Ovary (tissue), 9 donors: ENCODE data around the gene OPA1. TPM values are rescaled to one million over a fixed set of nuclear protein-coding genes. Genes with fewer than 3 reads are reported as not detected.
A peak's percentile ranks its signal among the peaks of the same experiment; 100 is the strongest.

Source experiments
- DNase-seq, 5 donors: peaks; one replicate each; pipeline ENCODE4 v3.0.0-alpha.2; 2019 to 2020
- H3K27ac ChIP-seq, 2 donors: fragments of 200-600 bp; one replicate each; pipeline versions ENCODE4 v1.5.1 to v1.8.0; 2019 to 2022
- H3K27me3 ChIP-seq: fragments of 200-600 bp; one replicate; pipeline ENCODE4 v1.8.0; 2022
- H3K36me3 ChIP-seq: fragments of 200-600 bp; sonication (generic); one replicate; pipeline ENCODE4 v1.5.1; 2019
- H3K4me1 ChIP-seq: one replicate; pipeline ENCODE4 v1.8.1; 2013; ENCODE audit warnings: mild to moderate bottlenecking, moderate library complexity; ENCODE audit not compliant: insufficient read depth
- H3K4me3 ChIP-seq: fragments of 200-600 bp; sonication (generic); one replicate; pipeline ENCODE4 v1.5.1; 2017
- H3K9me3 ChIP-seq, 2 donors: fragments of 200-600 bp in 1 of 2; sonication (generic) in 1 of 2; one replicate each; pipeline versions ENCODE4 v1.5.1 to v1.8.1; 2013 to 2019; ENCODE audit warnings: mild to moderate bottlenecking in 1 of 2, moderate library complexity in 1 of 2
- EP300 ChIP-seq: sonication (generic); formaldehyde crosslinking; IDR thresholded peaks from one replicate; pipeline ENCODE4 v1.6.1; 2017; ENCODE audit warnings: antibody characterized with exemption
- POLR2A ChIP-seq: fragments of 450-650 bp; IDR thresholded peaks from one replicate; pipeline ENCODE4 v1.6.1; 2017; ENCODE audit warnings: antibody characterized with exemption, mild to moderate bottlenecking, moderate library complexity
- WGBS, 3 donors: extraction: QIAGEN DNeasy Blood & Tissue Kit in 1 of 3; methylation state at CpG; one replicate each; pipeline versions ENCODE4 v1.1.5 to v1.1.7; 2013 to 2017; 5-methylcytosine and 5-hydroxymethylcytosine counted together
- intact Hi-C, 4 donors: fragments of 100-400 bp; cut with DNase I; formaldehyde crosslinking; loops; one replicate each; pipeline versions ENCODE4 v1.11.0 to v1.15.1; 2022 to 2023
- polyA plus RNA-seq, 2 donors: library from polyadenylated mRNA; stranded (reverse); fragments of 200-250 nt in 1 of 2; fragments of 350-450 nt in 1 of 2; fragmentation: Illumina TruSeq in 1 of 2; extraction: RNeasy Lipid Tissue Mini Kit (QIAGEN cat#74804) in 1 of 2; gene quantifications; one replicate each; pipeline ENCODE4 v1.2.3, GENCODE V29; 2013 to 2014
- small RNA-seq: library from RNA; depleted of rRNA; stranded (forward); fragments of <200 nt; gene quantifications from one replicate; pipeline ENCODE3, GENCODE V24; 2016
- total RNA-seq, 7 donors: library from RNA; depleted of rRNA in 2 of 7; stranded (reverse); fragments of >200 nt in 2 of 7; fragmentation: NEBNext Ultra II Directional in 3 of 7; extraction: Animal tissue kit (Norgen Biotek cat#: 25700) in 3 of 7; gene quantifications; one replicate each; pipeline versions ENCODE4 v1.1.0 to v1.2.4, GENCODE V29; 2016 to 2023
- TF ChIP-seq, protein P1 (sequence below), 3 donors: fragments of 450-650 bp in 2 of 3; fragments of 200-600 bp in 1 of 3; IDR thresholded peaks; one replicate each; pipeline versions ENCODE4 v1.5.1 to v1.8.0; 2016 to 2022; ENCODE audit warnings: antibody characterized with exemption in 3 of 3, mild to moderate bottlenecking in 1 of 3
- donor health status: DM: no; HTN: no; CAD: no; lungs with moderate emphysema.
- donor health status: DM: no; HTN: no; CAD: no.
- donor health status: Bipolar disorder and iron deficiency.
- donor health status: DM: yes; HTN: yes; CAD: no.
- donor health status: DM: no; HTN: no; CAD: no.
- donor health status: DM: yes; HTN: yes; CAD: no.

The OPA1 gene
- total and polyA plus RNA-seq, 9 donors, result 14.4 to 50.4 (median 33.7) TPM

DNA sequence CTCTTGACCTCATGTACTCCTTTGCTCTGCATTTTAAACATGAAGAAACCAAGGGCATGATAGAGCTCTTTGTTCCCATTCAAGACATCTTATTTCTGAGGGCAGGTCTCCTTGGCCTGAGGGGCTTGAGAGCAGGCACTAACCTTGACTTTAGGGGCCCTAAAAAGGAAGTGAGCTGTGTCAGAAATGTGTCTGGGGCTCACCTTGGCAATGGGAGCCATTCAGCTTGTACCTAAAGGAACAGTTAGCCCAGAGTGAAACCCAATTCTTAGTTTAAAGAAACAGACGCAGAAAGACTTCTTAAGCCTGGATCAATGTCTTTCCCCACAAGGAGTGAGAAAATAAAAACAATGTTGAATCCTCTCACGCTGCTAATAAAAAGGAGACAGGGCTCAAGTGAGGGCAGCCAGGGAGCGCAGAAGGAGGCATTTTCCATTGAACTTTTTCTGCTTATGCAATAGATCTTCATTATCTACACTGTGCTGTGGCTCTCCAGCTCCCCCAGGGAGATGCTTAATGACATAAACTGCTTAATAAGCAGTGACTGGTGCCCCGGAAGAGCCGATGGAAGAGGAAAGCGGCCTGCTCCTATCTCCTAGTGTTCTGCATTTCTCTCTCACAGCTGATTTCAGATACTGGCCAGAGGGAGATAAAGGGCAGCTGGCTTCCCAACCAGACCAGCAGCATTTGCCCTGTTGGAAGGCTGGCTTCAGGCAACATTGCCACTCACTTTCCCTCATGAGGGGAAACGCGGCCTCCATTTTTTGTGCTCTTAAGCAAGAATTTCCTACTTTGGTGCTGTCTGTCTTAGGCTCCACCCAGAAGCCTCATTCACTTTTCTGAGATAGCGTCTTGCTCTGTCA lies 152.0 kb downstream of the OPA1 start:
- 34 to 36% (median 35%) methylated on average over 9 of the region's 9 CpGs for WGBS, 3 donors
- TF ChIP-seq EP300 (no peak), POLR2A (no peak)
- TF ChIP-seq, protein P1, sequence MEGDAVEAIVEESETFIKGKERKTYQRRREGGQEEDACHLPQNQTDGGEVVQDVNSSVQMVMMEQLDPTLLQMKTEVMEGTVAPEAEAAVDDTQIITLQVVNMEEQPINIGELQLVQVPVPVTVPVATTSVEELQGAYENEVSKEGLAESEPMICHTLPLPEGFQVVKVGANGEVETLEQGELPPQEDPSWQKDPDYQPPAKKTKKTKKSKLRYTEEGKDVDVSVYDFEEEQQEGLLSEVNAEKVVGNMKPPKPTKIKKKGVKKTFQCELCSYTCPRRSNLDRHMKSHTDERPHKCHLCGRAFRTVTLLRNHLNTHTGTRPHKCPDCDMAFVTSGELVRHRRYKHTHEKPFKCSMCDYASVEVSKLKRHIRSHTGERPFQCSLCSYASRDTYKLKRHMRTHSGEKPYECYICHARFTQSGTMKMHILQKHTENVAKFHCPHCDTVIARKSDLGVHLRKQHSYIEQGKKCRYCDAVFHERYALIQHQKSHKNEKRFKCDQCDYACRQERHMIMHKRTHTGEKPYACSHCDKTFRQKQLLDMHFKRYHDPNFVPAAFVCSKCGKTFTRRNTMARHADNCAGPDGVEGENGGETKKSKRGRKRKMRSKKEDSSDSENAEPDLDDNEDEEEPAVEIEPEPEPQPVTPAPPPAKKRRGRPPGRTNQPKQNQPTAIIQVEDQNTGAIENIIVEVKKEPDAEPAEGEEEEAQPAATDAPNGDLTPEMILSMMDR (IDR thresholded peaks at IDR 0.05), result no peak
- intact Hi-C loops, result no loop called here
- Histone ChIP-seq H3K4me3 (no peak overlapping the region), H3K9me3 (no peaks in the 10 kb centered on the region), H3K36me3 (no peaks in the 10 kb centered on the region), H3K27ac (no peak overlapping the region), H3K4me1 (peaks cover 4% of the 10 kb centered on the region), H3K27me3 (no peaks in the 10 kb centered on the region)
- DNase-seq, result peak in 1 of 5 donors; percentile 19

DNA sequence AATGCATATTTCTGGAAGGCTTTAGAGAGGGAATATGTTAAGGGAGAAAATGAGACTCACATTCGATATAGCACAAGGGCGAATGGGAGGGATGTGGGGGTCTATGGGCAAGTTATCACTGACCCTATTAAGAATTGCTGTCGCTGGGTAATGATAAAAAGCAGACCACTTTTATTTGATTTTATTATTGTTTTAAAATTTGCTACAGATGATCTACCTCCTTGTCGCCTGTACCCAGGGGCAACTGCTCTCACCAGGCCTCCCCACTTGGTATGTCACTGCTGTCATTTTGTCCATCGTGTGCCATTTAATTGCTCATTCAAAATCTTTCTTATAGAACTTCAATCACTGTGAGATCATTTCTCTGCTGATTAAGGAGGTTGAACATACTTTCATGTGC lies 153.8 kb downstream of the OPA1 start:
- Histone ChIP-seq H3K27me3 (no peaks in the 10 kb centered on the region), H3K4me1 (peaks cover 4% of the 10 kb centered on the region), H3K27ac (no peak overlapping the region), H3K4me3 (no peak overlapping the region), H3K36me3 (no peaks in the 10 kb centered on the region), H3K9me3 (no peaks in the 10 kb centered on the region)
- intact Hi-C loops, result no loop called here
- no peak for TF ChIP-seq POLR2A
- TF ChIP-seq EP300, result no peak
- TF ChIP-seq, protein P1 (IDR thresholded peaks at IDR 0.05), result no peak
- DNase-seq, result no peak
- WGBS, 3 donors, result 96 to 98% (median 96%) methylated on average over 5 of the region's 5 CpGs

Small RNAs within 50 kb of the gene (small RNA-seq; reads per million reads assigned to genes)
- gene RF00019 (not detected), gene RN7SL447P (not detected)

Other genes starting within 250 kb of the OPA1 start
- under 1 TPM in 1 of 7 donors, not detected in 6; 0.36 TPM for gene ATP13A5, start 214.5 kb upstream of the OPA1 start, total RNA-seq
- under 1 TPM in 1 of 2 donors, not detected in 1; 0.07 TPM for gene ATP13A5, start 214.5 kb upstream of the OPA1 start, polyA plus RNA-seq
- 10 to 100 TPM in 1 of 7 donors, 1 to 10 TPM in 1, under 1 TPM in 5; 0.36 to 17.5 (median 0.52) TPM for gene ATP13A4, start 38.3 kb upstream of the OPA1 start, total RNA-seq
- under 1 TPM; 0.27 to 0.30 TPM for gene ATP13A4, start 38.3 kb upstream of the OPA1 start, polyA plus RNA-seq